Umbilical cord (tissue), 2 donors: ENCODE data around the gene STEAP3. TPM values are rescaled to one million over a fixed set of nuclear protein-coding genes. Genes with fewer than 3 reads are reported as not detected.

Experiments
- DNase-seq: peaks from one replicate; pipeline ENCODE4 v3.0.0-alpha.2; 2015; ENCODE audit warnings: low spot score
- total RNA-seq: library from RNA; depleted of rRNA; stranded (reverse); fragments of >200 nt; gene quantifications from one replicate; pipeline ENCODE4 v1.2.3, GENCODE V29; 2014; ENCODE audit warnings: low replicate concordance; ENCODE audit not compliant: insufficient read depth

The STEAP3 gene
- total RNA-seq, 1 donor from 2014 or later = 2.6 TPM

GRCh38 chr2:119227346-119227745 lies 3.7 kb downstream of the STEAP3 start:
- no peak for DNase-seq

DNA sequence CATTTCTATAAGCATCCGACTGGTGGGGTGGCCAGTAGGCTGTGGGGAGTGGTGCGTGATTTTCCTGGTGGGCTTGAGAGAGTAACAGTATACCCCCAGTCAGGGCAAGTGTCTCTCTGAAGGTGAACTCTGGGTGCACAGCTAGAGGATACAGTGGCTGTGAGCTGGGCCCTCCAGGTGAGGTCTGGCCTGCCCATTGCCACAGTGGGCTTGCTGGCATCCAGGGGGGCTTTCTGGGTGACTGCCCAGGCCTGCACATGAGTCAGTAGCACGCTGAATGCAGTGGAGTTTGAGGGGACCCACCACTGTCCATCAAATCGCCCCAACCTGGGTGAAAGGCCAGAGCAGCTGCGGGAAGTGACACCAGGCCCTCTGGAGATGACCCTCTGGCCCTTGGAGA lies 4.5 kb downstream of the STEAP3 start:
- DNase-seq = no peak

DNA sequence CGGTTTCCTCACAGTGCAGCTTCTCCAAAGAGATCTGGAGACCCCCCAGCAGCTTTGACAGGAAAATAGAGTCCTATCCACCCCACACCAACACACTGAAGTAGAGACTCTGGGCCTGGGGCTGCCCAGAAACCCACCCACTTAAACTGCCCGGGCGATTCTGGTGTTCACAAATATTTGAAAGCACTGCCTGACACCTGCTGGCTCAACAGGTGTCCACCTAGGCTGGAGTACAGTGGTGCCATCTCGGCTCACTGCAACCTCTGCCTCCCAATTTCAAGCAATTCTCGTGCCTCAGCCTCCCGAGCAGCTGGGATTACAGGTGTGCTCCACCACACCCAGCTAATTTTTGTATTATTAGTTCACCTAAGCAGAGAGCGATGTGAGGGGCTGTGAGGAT lies 5.3 kb downstream of the STEAP3 start:
- no peak for DNase-seq

DNA sequence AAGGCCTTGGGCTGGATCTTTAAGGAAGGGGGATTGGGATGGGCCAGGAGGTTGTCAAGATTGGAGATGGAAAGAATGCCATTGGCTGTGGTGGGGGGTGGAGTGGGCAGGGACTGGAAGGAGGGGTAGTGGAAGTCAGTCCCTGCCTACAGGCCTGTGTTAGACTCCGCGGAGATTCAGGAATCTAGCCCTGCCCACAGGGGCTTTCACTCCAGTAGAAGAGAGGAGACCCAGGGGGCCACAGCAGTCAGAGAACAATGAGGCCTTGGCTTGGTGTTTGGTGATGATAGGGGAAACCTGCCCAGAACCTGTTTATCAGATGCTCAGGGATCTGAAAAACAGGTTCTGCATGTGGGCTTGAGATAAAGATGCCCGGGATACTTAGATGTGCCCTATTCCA lies 6.1 kb downstream of the STEAP3 start:
- DNase-seq = no peak

- no peak for DNase-seq
Observed at GRCh38 chr2:119230219-119231185, 6.9 kb downstream of the STEAP3 start.

DNA sequence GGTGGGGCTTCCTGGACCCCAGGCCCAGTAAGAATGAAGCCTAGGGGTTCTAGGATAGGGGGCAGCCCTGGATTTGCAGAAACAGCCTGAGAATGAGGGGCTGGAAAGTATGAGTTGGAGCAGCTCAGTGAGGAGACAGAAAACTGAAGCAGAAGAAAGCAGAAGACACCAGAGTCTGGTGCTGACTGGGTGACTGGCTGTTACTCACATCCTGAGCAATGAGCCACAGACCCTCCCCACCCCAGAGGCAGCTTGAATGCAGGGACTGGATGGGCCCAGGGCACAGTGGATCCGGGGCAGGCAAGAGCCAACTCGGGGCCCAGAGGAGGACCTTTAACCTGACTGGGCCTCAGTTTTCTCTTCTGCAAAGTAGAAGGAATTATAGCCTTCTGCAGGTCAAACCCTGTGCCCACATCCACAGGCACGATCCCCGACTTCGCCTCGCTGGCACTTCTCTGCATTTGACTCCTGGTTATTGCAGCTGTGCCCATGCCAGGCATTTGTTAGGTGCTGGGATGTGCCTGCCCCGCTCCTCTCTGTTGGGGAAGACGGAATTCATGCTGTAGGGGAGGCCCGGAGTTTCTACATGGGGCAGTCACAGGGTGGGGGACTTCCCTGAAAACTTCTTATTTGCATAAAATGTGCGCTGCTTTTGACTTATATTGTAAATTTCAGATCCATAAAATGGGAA lies 8.5 kb downstream of the STEAP3 start:
- DNase-seq = no peak

GRCh38 chr2:119232666-119232993 lies 9.0 kb downstream of the STEAP3 start:
- DNase-seq = no peak

- DNase-seq = no peak
Observed at GRCh38 chr2:119233326-119234020, 9.8 kb downstream of the STEAP3 start.

GRCh38 chr2:119234021-119235019 lies 10.7 kb downstream of the STEAP3 start:
- peak; percentile 56 for DNase-seq

GRCh38 chr2:119236796-119237195 lies 13.2 kb downstream of the STEAP3 start:
- no peak for DNase-seq

DNA sequence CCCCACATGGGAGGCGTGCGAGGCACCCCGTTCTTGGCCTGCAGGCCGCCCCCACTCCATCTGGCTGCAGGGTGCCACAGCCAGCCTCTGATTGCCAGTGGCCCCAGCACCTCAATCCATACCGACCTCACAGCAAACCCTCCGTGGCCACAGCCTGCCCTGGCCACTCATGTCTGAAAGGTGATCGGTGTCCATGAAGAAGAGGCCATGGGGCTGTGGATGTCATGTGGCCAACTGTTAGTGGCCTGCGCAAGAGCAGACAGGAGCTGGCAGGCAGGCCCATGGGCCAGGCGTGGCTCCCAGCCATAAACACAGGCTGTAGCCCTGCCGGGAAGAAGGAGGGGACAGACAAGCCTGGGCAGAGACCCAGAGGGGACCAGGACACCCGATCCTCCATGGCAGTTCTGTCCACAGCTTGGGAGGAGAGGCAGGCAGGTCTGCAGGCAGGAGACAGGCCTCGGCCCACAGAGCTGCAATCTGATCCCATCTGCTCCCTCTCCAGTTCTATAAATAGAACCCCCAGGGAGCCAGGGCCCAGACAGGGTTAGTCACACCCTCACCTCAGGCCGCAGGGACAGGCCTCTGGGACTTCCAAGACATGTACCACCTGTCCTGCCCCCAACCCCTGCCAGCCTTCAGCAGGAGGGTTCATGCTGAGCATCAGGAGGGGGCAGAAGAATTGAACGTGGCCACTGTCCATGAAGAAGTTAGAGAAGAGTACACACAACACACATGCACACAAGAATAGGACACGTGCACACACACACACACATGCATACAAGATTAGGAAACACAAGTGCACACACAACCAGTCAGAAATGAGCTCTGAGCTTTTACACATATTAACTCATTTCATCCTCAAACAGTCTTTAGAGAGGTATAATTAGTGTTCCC lies 16.9 kb downstream of the STEAP3 start:
- peak; percentile 26 for DNase-seq

DNA sequence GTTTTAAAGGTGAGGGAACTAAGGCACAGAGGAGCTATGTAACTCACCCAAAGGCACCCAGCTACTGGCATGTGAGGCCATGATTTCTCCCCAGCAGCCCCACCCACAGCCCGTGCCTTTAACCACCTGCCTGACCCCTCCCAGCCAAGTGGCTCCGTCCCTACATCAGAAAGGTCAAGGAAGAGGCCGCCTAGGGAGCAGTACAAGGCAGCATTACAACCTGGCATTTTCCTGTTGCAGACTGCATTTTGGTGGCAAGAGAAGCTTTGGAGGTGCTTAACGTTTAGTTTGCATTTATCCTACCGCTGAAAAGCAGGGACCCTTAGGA lies 17.5 kb downstream of the STEAP3 start:
- no peak for DNase-seq

GRCh38 chr2:119242276-119243119 lies 18.9 kb downstream of the STEAP3 start:
- no peak for DNase-seq

- DNase-seq = no peak
Observed at GRCh38 chr2:119243621-119244020, 20.0 kb downstream of the STEAP3 start.

GRCh38 chr2:119245076-119245840 lies 21.6 kb downstream of the STEAP3 start:
- DNase-seq = no peak

GRCh38 chr2:119245841-119246230 lies 22.2 kb downstream of the STEAP3 start:
- no peak for DNase-seq

DNA sequence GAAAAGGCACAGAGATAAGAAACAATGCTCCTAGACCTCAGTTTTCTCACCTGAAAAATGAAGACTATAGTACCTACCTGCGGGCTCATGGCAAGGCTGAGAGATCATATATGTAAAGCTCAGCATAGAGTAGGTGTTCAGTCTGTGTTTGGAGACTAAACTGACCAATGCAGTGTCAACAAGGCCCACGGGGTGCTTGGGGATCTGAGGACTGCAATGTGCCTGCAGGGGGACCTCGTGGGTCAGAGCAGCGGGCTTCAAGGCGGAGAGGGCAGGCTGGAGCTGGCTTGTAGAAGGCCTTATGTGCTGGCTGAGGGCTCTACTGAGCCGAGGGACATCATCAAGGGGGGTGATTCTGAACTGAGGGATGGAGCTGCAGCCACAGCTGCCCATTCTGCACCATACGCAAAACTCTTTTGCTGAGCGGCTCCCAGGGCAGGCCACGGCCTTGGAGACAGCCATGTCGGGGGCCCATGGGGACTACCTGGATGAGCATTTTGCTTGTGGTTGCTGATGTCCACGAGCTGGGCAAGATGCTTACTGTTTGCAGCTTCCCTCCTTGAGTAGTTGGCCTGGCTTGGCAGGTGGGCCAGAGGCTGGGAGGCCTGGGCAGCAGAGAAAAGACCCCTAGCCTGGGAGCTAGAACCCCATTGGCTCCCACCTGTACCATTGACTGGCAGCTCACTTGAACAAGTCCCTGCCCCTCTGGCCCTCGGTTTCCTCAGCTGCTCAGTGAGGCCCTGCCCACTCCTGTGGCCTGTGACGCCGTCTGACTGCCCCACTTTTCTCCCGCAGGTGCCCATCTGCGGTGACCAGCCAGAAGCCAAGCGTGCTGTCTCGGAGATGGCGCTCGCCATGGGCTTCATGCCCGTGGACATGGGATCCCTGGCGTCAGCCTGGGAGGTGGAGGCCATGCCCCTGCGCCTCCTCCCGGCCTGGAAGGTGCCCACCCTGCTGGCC lies 23.5 kb downstream of the STEAP3 start:
- no peak for DNase-seq
